Natural killer cell (primary cell): ENCODE measurements around the gene SLC24A3. TPM values are rescaled to one million over a fixed set of nuclear protein-coding genes. Genes with fewer than 3 reads are reported as not detected.

Source experiments
- ATAC-seq, 3 donors: fragments of 150-1000 bp in 2 of 3; fragments of 200-7000 bp in 1 of 3; cut with Tn5 transposase; 1 replicate in 1 of 3; 2 replicates in 2 of 3; pipeline ENCODE4 v1.10.0; 2021; ENCODE audit warnings: mild to moderate bottlenecking in 2 of 3, moderate library complexity in 2 of 3
- DNase-seq, 2 donors: peaks; one replicate each; pipeline versions ENCODE4 v3.0.0 to v3.0.0-alpha.2; 2013 to 2021; ENCODE audit warnings: mixed read lengths in 1 of 2
- H3K27ac ChIP-seq: one replicate; pipeline ENCODE4 v1.5.1; 2013; ENCODE audit warnings: mild to moderate bottlenecking, low read length
- H3K27me3 ChIP-seq: one replicate; pipeline ENCODE4 v1.6.1; 2013; ENCODE audit warnings: low read length; ENCODE audit not compliant: control insufficient read depth, insufficient read depth
- H3K36me3 ChIP-seq: one replicate; pipeline ENCODE4 v1.6.1; 2013; ENCODE audit warnings: low read length; ENCODE audit not compliant: control insufficient read depth, insufficient read depth
- H3K4me1 ChIP-seq: one replicate; pipeline ENCODE4 v1.6.1; 2013; ENCODE audit warnings: low read length; ENCODE audit not compliant: control insufficient read depth, insufficient read depth
- H3K4me3 ChIP-seq: one replicate; pipeline ENCODE4 v1.5.1; 2013; ENCODE audit warnings: low read length
- H3K9me3 ChIP-seq: one replicate; pipeline ENCODE4 v1.6.1; 2013; ENCODE audit warnings: low read length; ENCODE audit not compliant: control insufficient read depth, insufficient read depth
- H3K27ac Mint-ChIP-seq, 2 donors: one replicate each; pipeline ENCODE4 v1.8.0; 2022; ENCODE audit warnings: mild to moderate bottlenecking in 2 of 2, mixed read lengths in 2 of 2, moderate library complexity in 1 of 2
- H3K27me3 Mint-ChIP-seq, 2 donors: one replicate each; pipeline ENCODE4 v1.8.0; 2022; ENCODE audit warnings: low read depth in 2 of 2, mixed read lengths in 2 of 2
- H3K36me3 Mint-ChIP-seq: one replicate; pipeline ENCODE4 v1.8.0; 2022; ENCODE audit warnings: mixed read lengths
- H3K4me1 Mint-ChIP-seq, 2 donors: one replicate each; pipeline ENCODE4 v1.8.0; 2022; ENCODE audit warnings: mixed read lengths in 2 of 2
- H3K4me3 Mint-ChIP-seq: one replicate; pipeline ENCODE4 v1.8.0; 2022; ENCODE audit warnings: mild to moderate bottlenecking, moderate library complexity, mixed read lengths
- H3K9me3 Mint-ChIP-seq, 2 donors: one replicate each; pipeline ENCODE4 v1.8.0; 2022; ENCODE audit warnings: mixed read lengths in 2 of 2
- CTCF ChIP-seq: fragments of 200-600 bp; IDR thresholded peaks from one replicate; pipeline ENCODE4 v1.8.0; 2022; ENCODE audit warnings: antibody characterized with exemption
- WGBS: methylation state at CpG from one replicate; pipeline ENCODE4 v1.1.7; 2013; ENCODE audit warnings: missing lambda C conversion rate; ENCODE audit not compliant: insufficient coverage; 5-methylcytosine and 5-hydroxymethylcytosine counted together
- intact Hi-C: fragments of 100-400 bp; cut with micrococcal nuclease; formaldehyde crosslinking; loops from one replicate; pipeline ENCODE4 v1.14.2; 2022
- total RNA-seq, 4 donors: library from RNA; stranded (reverse); fragments of 120-200 nt in 1 of 4; gene quantifications; one replicate each; pipeline versions ENCODE4 v1.2.3 to v1.2.4, GENCODE V29; 2013 to 2022

Gene SLC24A3
- total RNA-seq, 3 donors from 2014 or later (not counting 1 experiment from before 2014, with no cell fraction given): 0.09 to 5.5 (median 0.99) TPM

- intact Hi-C loops: no loop called here
- no peaks in the 10 kb centered on the region for H3K4me1 ChIP-seq
- Mint-ChIP-seq H3K27ac (no peak overlapping the region), H3K36me3 (no peaks in the 10 kb centered on the region), H3K27me3 (peaks cover 0 to 10% of the 10 kb centered on the region in 2 donors), H3K4me1 (no peaks in the 10 kb centered on the region), H3K9me3 (no peaks in the 10 kb centered on the region), H3K4me3 (no peak overlapping the region)
- H3K9me3 ChIP-seq: no peaks in the 10 kb centered on the region
- DNase-seq (no peak), ATAC-seq (no peak)
- H3K27ac ChIP-seq: no peak overlapping the region
- TF ChIP-seq CTCF: no peak
- 72% methylated on average over 3 of the region's 4 CpGs for WGBS
- no peaks in the 10 kb centered on the region for H3K27me3 ChIP-seq
- no peaks in the 10 kb centered on the region for H3K36me3 ChIP-seq
- H3K4me3 ChIP-seq: no peak overlapping the region
Measured at GRCh38 chr20:19522836-19523590, 310.6 kb downstream of the SLC24A3 start.

GRCh38 chr20:19524691-19525090, 312.2 kb downstream of the SLC24A3 start:
- no peak for ATAC-seq
- no peak for TF ChIP-seq CTCF
- Histone ChIP-seq H3K4me1 (no peaks in the 10 kb centered on the region), H3K9me3 (no peaks in the 10 kb centered on the region), H3K36me3 (no peaks in the 10 kb centered on the region), H3K27ac (no peak overlapping the region), H3K27me3 (no peaks in the 10 kb centered on the region), H3K4me3 (no peak overlapping the region)
- no peak for DNase-seq
- peaks cover 0 to 14% of the 10 kb centered on the region in 2 donors for H3K27me3 Mint-ChIP-seq
- intact Hi-C loops: no loop called here
- no peaks in the 10 kb centered on the region for H3K4me1 Mint-ChIP-seq
- no peaks in the 10 kb centered on the region for H3K9me3 Mint-ChIP-seq
- WGBS: 0% methylated on average over 1 of the region's 1 CpG
- no peaks in the 10 kb centered on the region for H3K36me3 Mint-ChIP-seq
- H3K4me3 Mint-ChIP-seq: no peak overlapping the region
- H3K27ac Mint-ChIP-seq: no peak overlapping the region

GRCh38 chr20:19527509-19527908, 315.1 kb downstream of the SLC24A3 start:
- ATAC-seq (no peak), DNase-seq (no peak)
- H3K9me3 ChIP-seq: no peaks in the 10 kb centered on the region
- no peak overlapping the region for H3K27ac Mint-ChIP-seq
- H3K4me3 Mint-ChIP-seq: no peak overlapping the region
- no peak for TF ChIP-seq CTCF
- no peak overlapping the region for H3K27ac ChIP-seq
- H3K36me3 Mint-ChIP-seq: no peaks in the 10 kb centered on the region
- WGBS: 73% methylated on average over 2 of the region's 2 CpGs
- H3K9me3 Mint-ChIP-seq: no peaks in the 10 kb centered on the region
- H3K4me3 ChIP-seq: no peak overlapping the region
- no peaks in the 10 kb centered on the region for H3K27me3 ChIP-seq
- intact Hi-C loops: no loop called here
- H3K36me3 ChIP-seq: no peaks in the 10 kb centered on the region
- H3K27me3 Mint-ChIP-seq: peaks cover 0 to 14% of the 10 kb centered on the region in 2 donors
- H3K4me1 Mint-ChIP-seq: no peaks in the 10 kb centered on the region
- H3K4me1 ChIP-seq: no peaks in the 10 kb centered on the region
